HG02763 (cell line): Measurements from ENCODE around the gene LAYN.

ENCODE experiments used
- ATAC-seq: cut with Tn5 transposase; IDR thresholded peaks from one replicate; pipeline ENCODE4 v1.9.1; 2021; ENCODE audit warnings: mild to moderate bottlenecking, moderate library complexity; ENCODE audit not compliant: unreplicated experiment

LAYN gene

GRCh38 chr11:111530091-111530490, 10.4 kb upstream of the LAYN start:
- no peak for ATAC-seq

GRCh38 chr11:111531136-111531535, 9.4 kb upstream of the LAYN start:
- no peak for ATAC-seq

- ATAC-seq = peak; percentile 47
Measured at GRCh38 chr11:111531687-111532364, 8.7 kb upstream of the LAYN start.

- ATAC-seq = no peak
Measured at GRCh38 chr11:111532365-111532709, 8.2 kb upstream of the LAYN start.

GRCh38 chr11:111535281-111535680, 5.2 kb upstream of the LAYN start:
- no peak for ATAC-seq

- no peak for ATAC-seq
Measured at GRCh38 chr11:111537336-111537860, 3.1 kb upstream of the LAYN start.

GRCh38 chr11:111538407-111539114, 2.0 kb upstream of the LAYN start:
- ATAC-seq = no peak

- ATAC-seq = no peak
Measured at GRCh38 chr11:111539426-111540113, 950 bp upstream of the LAYN start.

GRCh38 chr11:111540937-111541253, 375 bp downstream of the LAYN start:
- no peak for ATAC-seq

GRCh38 chr11:111541254-111542061, 938 bp downstream of the LAYN start:
- ATAC-seq = no peak

GRCh38 chr11:111542606-111543275, 2.2 kb downstream of the LAYN start:
- no peak for ATAC-seq

- ATAC-seq = no peak
Measured at GRCh38 chr11:111548525-111548924, 8.0 kb downstream of the LAYN start.

- no peak for ATAC-seq
Measured at GRCh38 chr11:111549196-111549868, 8.8 kb downstream of the LAYN start.

- ATAC-seq = no peak
Measured at GRCh38 chr11:111549869-111550203, 9.3 kb downstream of the LAYN start.

- no peak for ATAC-seq
Measured at GRCh38 chr11:111550258-111550657, 9.7 kb downstream of the LAYN start.

GRCh38 chr11:111554532-111554931, 14.0 kb downstream of the LAYN start:
- no peak for ATAC-seq

GRCh38 chr11:111555255-111555654, 14.7 kb downstream of the LAYN start:
- ATAC-seq = no peak

GRCh38 chr11:111557425-111558111, 17.0 kb downstream of the LAYN start:
- no peak for ATAC-seq

GRCh38 chr11:111559800-111560464, 19.4 kb downstream of the LAYN start:
- no peak for ATAC-seq
